ENCODE data around the gene AHCY. TPM values are rescaled to one million over a fixed set of nuclear protein-coding genes. Genes with fewer than 3 reads are reported as not detected.
"Not testable (repeated sequence)": the region's sequence is repeated elsewhere in the genome, so short reads cannot be mapped to it uniquely, and the experiment has no call there.

AHCY gene
- total RNA-seq, 1 experiment from 2014 or later, result 401 TPM

DNA sequence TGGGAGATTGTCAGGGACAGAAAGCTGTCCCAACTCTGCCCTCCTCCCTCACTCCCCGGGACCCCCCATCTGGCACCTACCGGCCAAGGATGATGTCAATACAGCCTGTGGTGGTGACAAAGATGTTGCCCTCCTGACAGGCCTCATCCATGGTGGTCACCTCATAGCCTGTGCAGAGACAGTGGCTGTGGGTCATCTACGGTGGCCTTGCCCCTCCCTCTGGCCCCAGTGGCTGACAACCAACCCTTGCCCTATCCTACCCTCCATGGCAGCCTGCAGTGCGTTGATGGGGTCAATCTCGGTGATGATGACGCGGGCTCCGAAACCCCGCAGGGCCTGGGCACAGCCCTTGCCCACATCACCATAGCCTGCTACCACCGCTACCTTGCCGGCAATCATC lies 12.7 kb downstream of the AHCY start:
- TF ChIP-seq, protein P1, sequence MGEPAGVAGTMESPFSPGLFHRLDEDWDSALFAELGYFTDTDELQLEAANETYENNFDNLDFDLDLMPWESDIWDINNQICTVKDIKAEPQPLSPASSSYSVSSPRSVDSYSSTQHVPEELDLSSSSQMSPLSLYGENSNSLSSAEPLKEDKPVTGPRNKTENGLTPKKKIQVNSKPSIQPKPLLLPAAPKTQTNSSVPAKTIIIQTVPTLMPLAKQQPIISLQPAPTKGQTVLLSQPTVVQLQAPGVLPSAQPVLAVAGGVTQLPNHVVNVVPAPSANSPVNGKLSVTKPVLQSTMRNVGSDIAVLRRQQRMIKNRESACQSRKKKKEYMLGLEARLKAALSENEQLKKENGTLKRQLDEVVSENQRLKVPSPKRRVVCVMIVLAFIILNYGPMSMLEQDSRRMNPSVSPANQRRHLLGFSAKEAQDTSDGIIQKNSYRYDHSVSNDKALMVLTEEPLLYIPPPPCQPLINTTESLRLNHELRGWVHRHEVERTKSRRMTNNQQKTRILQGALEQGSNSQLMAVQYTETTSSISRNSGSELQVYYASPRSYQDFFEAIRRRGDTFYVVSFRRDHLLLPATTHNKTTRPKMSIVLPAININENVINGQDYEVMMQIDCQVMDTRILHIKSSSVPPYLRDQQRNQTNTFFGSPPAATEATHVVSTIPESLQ (CRISPR knock-in tag; IDR thresholded peaks at IDR 0.05), result no peak
- TF ChIP-seq, protein P2, sequence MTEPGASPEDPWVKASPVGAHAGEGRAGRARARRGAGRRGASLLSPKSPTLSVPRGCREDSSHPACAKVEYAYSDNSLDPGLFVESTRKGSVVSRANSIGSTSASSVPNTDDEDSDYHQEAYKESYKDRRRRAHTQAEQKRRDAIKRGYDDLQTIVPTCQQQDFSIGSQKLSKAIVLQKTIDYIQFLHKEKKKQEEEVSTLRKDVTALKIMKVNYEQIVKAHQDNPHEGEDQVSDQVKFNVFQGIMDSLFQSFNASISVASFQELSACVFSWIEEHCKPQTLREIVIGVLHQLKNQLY (CRISPR knock-in tag; IDR thresholded peaks at IDR 0.05), result no peak
- TF ChIP-seq FOXJ3 (CRISPR knock-in tag; IDR thresholded peaks at IDR 0.05; ENCODE audit: borderline replicate concordance) (no peak), IRF1 (CRISPR knock-in tag; IDR thresholded peaks at IDR 0.05) (no peak), MYBL2 (CRISPR knock-in tag; IDR thresholded peaks at IDR 0.05) (no peak), SP1 (CRISPR knock-in tag; conservative IDR thresholded peaks at IDR 0.05) (no peak), ATF3 (CRISPR knock-in tag; conservative IDR thresholded peaks at IDR 0.05) (no peak), KAT7 (CRISPR knock-in tag; IDR thresholded peaks at IDR 0.05; ENCODE audit: borderline replicate concordance) (no peak)
- TF ChIP-seq, protein P3, sequence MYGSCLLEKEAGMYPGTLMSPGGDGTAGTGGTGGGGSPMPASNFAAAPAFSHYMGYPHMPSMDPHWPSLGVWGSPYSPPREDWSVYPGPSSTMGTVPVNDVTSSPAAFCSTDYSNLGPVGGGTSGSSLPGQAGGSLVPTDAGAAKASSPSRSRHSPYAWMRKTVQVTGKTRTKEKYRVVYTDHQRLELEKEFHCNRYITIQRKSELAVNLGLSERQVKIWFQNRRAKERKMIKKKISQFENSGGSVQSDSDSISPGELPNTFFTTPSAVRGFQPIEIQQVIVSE (CRISPR knock-in tag; IDR thresholded peaks at IDR 0.05; ENCODE audit: borderline replicate concordance), result no peak
- TF ChIP-seq, protein P4, sequence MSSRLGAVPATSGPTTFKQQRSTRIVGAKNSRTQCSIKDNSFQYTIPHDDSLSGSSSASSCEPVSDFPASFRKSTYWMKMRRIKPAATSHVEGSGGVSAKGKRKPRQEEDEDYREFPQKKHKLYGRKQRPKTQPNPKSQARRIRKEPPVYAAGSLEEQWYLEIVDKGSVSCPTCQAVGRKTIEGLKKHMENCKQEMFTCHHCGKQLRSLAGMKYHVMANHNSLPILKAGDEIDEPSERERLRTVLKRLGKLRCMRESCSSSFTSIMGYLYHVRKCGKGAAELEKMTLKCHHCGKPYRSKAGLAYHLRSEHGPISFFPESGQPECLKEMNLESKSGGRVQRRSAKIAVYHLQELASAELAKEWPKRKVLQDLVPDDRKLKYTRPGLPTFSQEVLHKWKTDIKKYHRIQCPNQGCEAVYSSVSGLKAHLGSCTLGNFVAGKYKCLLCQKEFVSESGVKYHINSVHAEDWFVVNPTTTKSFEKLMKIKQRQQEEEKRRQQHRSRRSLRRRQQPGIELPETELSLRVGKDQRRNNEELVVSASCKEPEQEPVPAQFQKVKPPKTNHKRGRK (CRISPR knock-in tag; IDR thresholded peaks at IDR 0.05; ENCODE audit: borderline replicate concordance), result no peak
- TF ChIP-seq, protein P5, sequence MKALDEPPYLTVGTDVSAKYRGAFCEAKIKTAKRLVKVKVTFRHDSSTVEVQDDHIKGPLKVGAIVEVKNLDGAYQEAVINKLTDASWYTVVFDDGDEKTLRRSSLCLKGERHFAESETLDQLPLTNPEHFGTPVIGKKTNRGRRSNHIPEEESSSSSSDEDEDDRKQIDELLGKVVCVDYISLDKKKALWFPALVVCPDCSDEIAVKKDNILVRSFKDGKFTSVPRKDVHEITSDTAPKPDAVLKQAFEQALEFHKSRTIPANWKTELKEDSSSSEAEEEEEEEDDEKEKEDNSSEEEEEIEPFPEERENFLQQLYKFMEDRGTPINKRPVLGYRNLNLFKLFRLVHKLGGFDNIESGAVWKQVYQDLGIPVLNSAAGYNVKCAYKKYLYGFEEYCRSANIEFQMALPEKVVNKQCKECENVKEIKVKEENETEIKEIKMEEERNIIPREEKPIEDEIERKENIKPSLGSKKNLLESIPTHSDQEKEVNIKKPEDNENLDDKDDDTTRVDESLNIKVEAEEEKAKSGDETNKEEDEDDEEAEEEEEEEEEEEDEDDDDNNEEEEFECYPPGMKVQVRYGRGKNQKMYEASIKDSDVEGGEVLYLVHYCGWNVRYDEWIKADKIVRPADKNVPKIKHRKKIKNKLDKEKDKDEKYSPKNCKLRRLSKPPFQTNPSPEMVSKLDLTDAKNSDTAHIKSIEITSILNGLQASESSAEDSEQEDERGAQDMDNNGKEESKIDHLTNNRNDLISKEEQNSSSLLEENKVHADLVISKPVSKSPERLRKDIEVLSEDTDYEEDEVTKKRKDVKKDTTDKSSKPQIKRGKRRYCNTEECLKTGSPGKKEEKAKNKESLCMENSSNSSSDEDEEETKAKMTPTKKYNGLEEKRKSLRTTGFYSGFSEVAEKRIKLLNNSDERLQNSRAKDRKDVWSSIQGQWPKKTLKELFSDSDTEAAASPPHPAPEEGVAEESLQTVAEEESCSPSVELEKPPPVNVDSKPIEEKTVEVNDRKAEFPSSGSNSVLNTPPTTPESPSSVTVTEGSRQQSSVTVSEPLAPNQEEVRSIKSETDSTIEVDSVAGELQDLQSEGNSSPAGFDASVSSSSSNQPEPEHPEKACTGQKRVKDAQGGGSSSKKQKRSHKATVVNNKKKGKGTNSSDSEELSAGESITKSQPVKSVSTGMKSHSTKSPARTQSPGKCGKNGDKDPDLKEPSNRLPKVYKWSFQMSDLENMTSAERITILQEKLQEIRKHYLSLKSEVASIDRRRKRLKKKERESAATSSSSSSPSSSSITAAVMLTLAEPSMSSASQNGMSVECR (CRISPR knock-in tag; IDR thresholded peaks at IDR 0.05; ENCODE audit: borderline replicate concordance), result no peak
- Mint-ChIP-seq H3K4me1 (no peaks in the 10 kb centered on the region), H3K9me3 (no peaks in the 10 kb centered on the region), H3K36me3 (peaks cover 87% of the 10 kb centered on the region), H3K27ac (no peak overlapping the region), H3K27me3 (ENCODE audit: low read depth) (no peaks in the 10 kb centered on the region), H3K4me3 (no peak overlapping the region)
- POLR2A ChIA-PET, result no interaction called here
- ATAC-seq, result no peak
- DNase-seq (ENCODE audit: low spot score), result no peak
- CTCF ChIA-PET, result interaction anchor here (2.9 kb wide), 1 partner anchor 100 kb away, joined by 13 read pairs; no protein-coding TSS in a partner anchor

- CTCF ChIA-PET, result interaction anchor here (0.8 to 2.9 kb wide), 5 partner anchors 15 to 482 kb away, joined by 3 to 13 read pairs (median 3); no protein-coding TSS in a partner anchor
- POLR2A ChIA-PET; H3K4me3 Mint-ChIP-seq; DNase-seq (ENCODE audit: low spot score); H3K4me1 Mint-ChIP-seq; ATAC-seq; H3K9me3 Mint-ChIP-seq; H3K27me3 Mint-ChIP-seq (ENCODE audit: low read depth); H3K27ac Mint-ChIP-seq: not testable (repeated sequence)
- H3K36me3 Mint-ChIP-seq, result peaks cover 84% of the 10 kb centered on the region
Measured at GRCh38 chr20:34287500-34287899, 15.7 kb downstream of the AHCY start.
